Measurements from ENCODE around the gene APPBP2.

Gene APPBP2

DNA sequence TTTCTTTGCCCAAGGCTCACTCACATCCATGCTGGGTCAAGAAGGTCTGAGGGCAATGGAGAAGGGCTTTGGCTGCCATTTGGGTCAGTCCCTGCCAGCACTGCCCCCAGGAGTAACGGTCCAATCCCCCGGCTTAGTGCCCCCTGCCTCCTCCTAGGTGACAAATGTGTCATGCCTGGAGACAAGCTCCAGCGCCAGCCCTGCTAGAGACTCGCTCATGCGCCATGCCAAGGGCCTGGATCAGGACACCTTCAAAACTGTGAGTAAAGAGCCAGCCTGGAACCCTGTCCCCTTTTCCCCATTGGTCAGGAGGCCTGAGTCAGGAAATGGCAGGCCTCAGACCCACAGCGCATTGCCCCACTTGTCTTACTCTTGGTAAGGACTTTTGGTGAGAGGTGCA is 100.4 kb downstream of the APPBP2 start:
- TF ChIP-seq, protein P1, sequence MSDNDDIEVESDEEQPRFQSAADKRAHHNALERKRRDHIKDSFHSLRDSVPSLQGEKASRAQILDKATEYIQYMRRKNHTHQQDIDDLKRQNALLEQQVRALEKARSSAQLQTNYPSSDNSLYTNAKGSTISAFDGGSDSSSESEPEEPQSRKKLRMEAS (IDR thresholded peaks at IDR 0.05), result no peak
- TF ChIP-seq TEAD4 (IDR thresholded peaks at IDR 0.05) (no peak), ZBTB7A (IDR thresholded peaks at IDR 0.05; ENCODE audit: low read depth) (no peak), TCF12 (IDR thresholded peaks at IDR 0.05; ENCODE audit: low read depth) (no peak), FOXM1 (IDR thresholded peaks at IDR 0.05; ENCODE audit: borderline replicate concordance, low read depth) (no peak), RAD21 (IDR thresholded peaks at IDR 0.05; ENCODE audit: low read depth) (no peak), CREB1 (IDR thresholded peaks at IDR 0.05; ENCODE audit: low read depth) (no peak), EP300 (IDR thresholded peaks at IDR 0.05; ENCODE audit: borderline replicate concordance) (no peak), YY1 (IDR thresholded peaks at IDR 0.05; ENCODE audit: low read depth) (no peak), TAF1 (IDR thresholded peaks at IDR 0.05; ENCODE audit: low read depth) (no peak), NFIC (IDR thresholded peaks at IDR 0.05) (no peak), CEBPB (IDR thresholded peaks at IDR 0.05) (no peak), EGR1 (IDR thresholded peaks at IDR 0.05) (no peak)
- TF ChIP-seq, protein P2, sequence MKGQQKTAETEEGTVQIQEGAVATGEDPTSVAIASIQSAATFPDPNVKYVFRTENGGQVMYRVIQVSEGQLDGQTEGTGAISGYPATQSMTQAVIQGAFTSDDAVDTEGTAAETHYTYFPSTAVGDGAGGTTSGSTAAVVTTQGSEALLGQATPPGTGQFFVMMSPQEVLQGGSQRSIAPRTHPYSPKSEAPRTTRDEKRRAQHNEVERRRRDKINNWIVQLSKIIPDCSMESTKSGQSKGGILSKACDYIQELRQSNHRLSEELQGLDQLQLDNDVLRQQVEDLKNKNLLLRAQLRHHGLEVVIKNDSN (IDR thresholded peaks at IDR 0.05), result no peak
- TF ChIP-seq, protein P3, sequence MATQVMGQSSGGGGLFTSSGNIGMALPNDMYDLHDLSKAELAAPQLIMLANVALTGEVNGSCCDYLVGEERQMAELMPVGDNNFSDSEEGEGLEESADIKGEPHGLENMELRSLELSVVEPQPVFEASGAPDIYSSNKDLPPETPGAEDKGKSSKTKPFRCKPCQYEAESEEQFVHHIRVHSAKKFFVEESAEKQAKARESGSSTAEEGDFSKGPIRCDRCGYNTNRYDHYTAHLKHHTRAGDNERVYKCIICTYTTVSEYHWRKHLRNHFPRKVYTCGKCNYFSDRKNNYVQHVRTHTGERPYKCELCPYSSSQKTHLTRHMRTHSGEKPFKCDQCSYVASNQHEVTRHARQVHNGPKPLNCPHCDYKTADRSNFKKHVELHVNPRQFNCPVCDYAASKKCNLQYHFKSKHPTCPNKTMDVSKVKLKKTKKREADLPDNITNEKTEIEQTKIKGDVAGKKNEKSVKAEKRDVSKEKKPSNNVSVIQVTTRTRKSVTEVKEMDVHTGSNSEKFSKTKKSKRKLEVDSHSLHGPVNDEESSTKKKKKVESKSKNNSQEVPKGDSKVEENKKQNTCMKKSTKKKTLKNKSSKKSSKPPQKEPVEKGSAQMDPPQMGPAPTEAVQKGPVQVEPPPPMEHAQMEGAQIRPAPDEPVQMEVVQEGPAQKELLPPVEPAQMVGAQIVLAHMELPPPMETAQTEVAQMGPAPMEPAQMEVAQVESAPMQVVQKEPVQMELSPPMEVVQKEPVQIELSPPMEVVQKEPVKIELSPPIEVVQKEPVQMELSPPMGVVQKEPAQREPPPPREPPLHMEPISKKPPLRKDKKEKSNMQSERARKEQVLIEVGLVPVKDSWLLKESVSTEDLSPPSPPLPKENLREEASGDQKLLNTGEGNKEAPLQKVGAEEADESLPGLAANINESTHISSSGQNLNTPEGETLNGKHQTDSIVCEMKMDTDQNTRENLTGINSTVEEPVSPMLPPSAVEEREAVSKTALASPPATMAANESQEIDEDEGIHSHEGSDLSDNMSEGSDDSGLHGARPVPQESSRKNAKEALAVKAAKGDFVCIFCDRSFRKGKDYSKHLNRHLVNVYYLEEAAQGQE (IDR thresholded peaks at IDR 0.05; ENCODE audit: low read depth), result no peak

- TF ChIP-seq, protein P3 (IDR thresholded peaks at IDR 0.05; ENCODE audit: low read depth), result no peak
- TF ChIP-seq EGR1 (IDR thresholded peaks at IDR 0.05) (no peak), NFIC (IDR thresholded peaks at IDR 0.05) (no peak), FOXM1 (IDR thresholded peaks at IDR 0.05; ENCODE audit: borderline replicate concordance, low read depth) (no peak), RAD21 (IDR thresholded peaks at IDR 0.05; ENCODE audit: low read depth) (no peak), ZBTB7A (IDR thresholded peaks at IDR 0.05; ENCODE audit: low read depth) (no peak), CREB1 (IDR thresholded peaks at IDR 0.05; ENCODE audit: low read depth) (no peak)
Observed at GRCh38 chr17:60423865-60424264, 102.2 kb downstream of the APPBP2 start.

DNA sequence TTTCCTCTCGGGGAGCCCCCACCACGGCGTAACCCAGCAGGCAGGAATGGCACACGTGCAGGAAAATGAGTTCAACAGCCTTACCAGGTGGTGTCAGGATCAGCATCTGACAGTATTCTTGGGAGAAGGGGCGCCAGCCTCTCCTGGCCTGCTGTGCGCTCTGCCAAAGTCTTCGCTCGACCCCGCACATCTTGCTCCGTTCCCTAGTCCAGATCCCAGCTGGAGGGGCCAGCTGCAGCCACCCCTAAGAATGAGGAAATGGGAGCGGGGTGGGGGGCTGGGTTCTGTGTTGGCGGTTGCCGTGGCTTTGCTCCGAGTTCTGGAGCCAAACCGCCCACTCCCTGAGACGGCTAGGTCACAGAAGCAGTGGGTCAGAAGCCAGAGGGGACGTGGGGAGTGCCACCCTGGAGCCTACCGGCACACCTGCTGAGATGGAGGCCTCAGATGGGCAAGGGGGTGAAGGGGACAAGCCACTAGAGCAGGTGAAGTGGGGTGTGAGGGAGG is 103.8 kb downstream of the APPBP2 start, which contains the start of gene CHCT1:
Gene CHCT1 (plus strand): TSS at position 328 of the 504 bp plus-strand sequence. CDS start 104 bp downstream, at position 432.
- no peak for TF ChIP-seq ZBTB7A (IDR thresholded peaks at IDR 0.05; ENCODE audit: low read depth)
- TF ChIP-seq RAD21 (IDR thresholded peaks at IDR 0.05; ENCODE audit: low read depth), result no peak
- TF ChIP-seq, protein P3 (IDR thresholded peaks at IDR 0.05; ENCODE audit: low read depth), result no peak
- no peak for TF ChIP-seq TCF12 (IDR thresholded peaks at IDR 0.05; ENCODE audit: low read depth)
- no peak for TF ChIP-seq EGR1 (IDR thresholded peaks at IDR 0.05)
- no peak for TF ChIP-seq CEBPB (IDR thresholded peaks at IDR 0.05)
- no peak for TF ChIP-seq TAF1 (IDR thresholded peaks at IDR 0.05; ENCODE audit: low read depth)
- TF ChIP-seq CREB1 (IDR thresholded peaks at IDR 0.05; ENCODE audit: low read depth), result no peak
- TF ChIP-seq, protein P2 (IDR thresholded peaks at IDR 0.05), result no peak
- TF ChIP-seq, protein P1 (IDR thresholded peaks at IDR 0.05), result no peak
- TF ChIP-seq FOXM1 (IDR thresholded peaks at IDR 0.05; ENCODE audit: borderline replicate concordance, low read depth), result no peak
- TF ChIP-seq NFIC (IDR thresholded peaks at IDR 0.05), result no peak
- TF ChIP-seq TEAD4 (IDR thresholded peaks at IDR 0.05), result no peak
- TF ChIP-seq YY1 (IDR thresholded peaks at IDR 0.05; ENCODE audit: low read depth), result no peak
- TF ChIP-seq EP300 (IDR thresholded peaks at IDR 0.05; ENCODE audit: borderline replicate concordance), result no peak
